Endothelial cell of umbilical vein (primary cell): ENCODE results near the gene FAM227B.
"Not testable (repeated sequence)": the region's sequence is repeated elsewhere in the genome, so short reads cannot be mapped to it uniquely, and the experiment has no call there.

Source experiments
- CTCF ChIP-seq, 2 donors: IDR thresholded peaks; 1 replicate in 1 of 2; 2 replicates in 1 of 2; pipeline ENCODE4 v1.5.1; 2011; ENCODE audit warnings: low read length in 2 of 2, mild to moderate bottlenecking in 2 of 2, moderate library complexity in 2 of 2, control low read depth in 1 of 2, inconsistent platforms in 1 of 2, low read depth in 1 of 2; ENCODE audit not compliant: insufficient read depth in 1 of 2; ENCODE audit errors: extremely low read depth in 1 of 2
- EZH2 ChIP-seq: IDR thresholded peaks from 2 replicates; pipeline ENCODE4 v1.6.1; 2012; ENCODE audit warnings: borderline replicate concordance, low read depth, mild to moderate bottlenecking, moderate library complexity, low read length, inconsistent platforms; ENCODE audit not compliant: severe bottlenecking
- GATA2 ChIP-seq: IDR thresholded peaks from 2 replicates; pipeline ENCODE4 v1.7.0; 2011; ENCODE audit warnings: low read depth, mild to moderate bottlenecking, moderate library complexity, mixed read lengths, low read length; ENCODE audit not compliant: insufficient read length, insufficient read depth
- MAX ChIP-seq: IDR thresholded peaks from 2 replicates; pipeline ENCODE4 v1.6.1; 2011; ENCODE audit not compliant: insufficient read depth, insufficient read length
- MYC ChIP-seq: IDR thresholded peaks from one replicate; pipeline ENCODE4 v1.6.1; 2011; ENCODE audit warnings: mild to moderate bottlenecking, low read depth, low read length
- POLR2A ChIP-seq: IDR thresholded peaks from 2 replicates; pipeline ENCODE4 v1.6.1; 2012; ENCODE audit warnings: low read depth, mild to moderate bottlenecking, control low read depth, low read length
- POLR2AphosphoS5 ChIP-seq: IDR thresholded peaks from 2 replicates; pipeline ENCODE4 v1.6.1; 2012; ENCODE audit warnings: low read depth, mild to moderate bottlenecking, control low read depth, low read length, moderate library complexity; ENCODE audit not compliant: insufficient read depth

DNA sequence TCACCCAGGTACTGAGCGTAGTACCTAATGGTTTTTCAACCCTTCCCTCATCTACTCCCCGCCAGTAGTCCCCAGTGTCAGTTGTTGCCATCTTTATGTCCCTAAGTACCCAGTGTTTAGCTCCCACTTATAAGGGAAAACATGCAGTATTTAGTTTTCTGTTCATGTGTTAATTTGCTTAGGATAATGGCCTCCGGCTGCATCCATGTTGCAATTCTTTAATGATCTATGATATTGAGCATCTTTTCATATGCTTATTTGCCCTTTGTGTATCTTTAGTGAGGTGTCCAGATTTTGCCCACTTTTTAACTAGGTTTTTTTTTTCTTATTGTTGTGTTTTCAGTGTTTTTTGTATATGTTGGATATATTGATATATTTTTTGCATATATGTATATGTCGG is 142.6 kb downstream of the FAM227B start:
- TF ChIP-seq CTCF (IDR thresholded peaks at IDR 0.05; ENCODE audit: extremely low read depth in 1 of 2, insufficient read depth in 1 of 2, low read depth in 1 of 2, low read length in 2 of 2); POLR2A; GATA2; EZH2; POLR2AphosphoS5; MAX; MYC: not testable (repeated sequence)
